Stimulated activated CD4-positive, alpha-beta T cell treated with anti-CD3 and anti-CD28 coated beads, Interleukin-4, amount 100 ng/mL, for 48 hours (primary cell): Measurements from ENCODE around the gene EHMT1.

Experiments
- DNase-seq, 2 donors: peaks; one replicate each; pipeline ENCODE4 v3.0.0-alpha.2; 2020; ENCODE audit warnings: low read depth in 2 of 2

The EHMT1 gene

DNA sequence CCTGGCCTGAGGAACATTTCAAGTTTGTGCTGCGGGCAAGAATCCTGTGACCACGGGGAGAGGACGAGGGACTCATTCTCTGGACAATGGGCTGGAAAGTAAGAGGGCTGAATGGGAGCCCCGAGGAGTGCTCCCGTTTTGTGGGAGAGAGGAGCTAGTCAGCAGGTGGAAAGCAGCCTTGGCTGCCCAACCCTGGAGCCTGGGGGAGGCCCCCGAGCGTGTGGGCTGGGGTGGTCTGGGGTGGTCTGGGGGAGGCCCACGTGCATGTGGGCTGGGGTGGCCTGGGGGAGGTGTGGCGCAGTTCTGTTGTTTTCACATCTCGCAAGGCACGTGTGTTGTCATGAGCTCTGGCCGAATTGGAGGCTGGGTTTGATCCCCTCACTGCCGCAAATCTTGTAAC is 27.5 kb downstream of the EHMT1 start:
- DNase-seq = no peak

DNA sequence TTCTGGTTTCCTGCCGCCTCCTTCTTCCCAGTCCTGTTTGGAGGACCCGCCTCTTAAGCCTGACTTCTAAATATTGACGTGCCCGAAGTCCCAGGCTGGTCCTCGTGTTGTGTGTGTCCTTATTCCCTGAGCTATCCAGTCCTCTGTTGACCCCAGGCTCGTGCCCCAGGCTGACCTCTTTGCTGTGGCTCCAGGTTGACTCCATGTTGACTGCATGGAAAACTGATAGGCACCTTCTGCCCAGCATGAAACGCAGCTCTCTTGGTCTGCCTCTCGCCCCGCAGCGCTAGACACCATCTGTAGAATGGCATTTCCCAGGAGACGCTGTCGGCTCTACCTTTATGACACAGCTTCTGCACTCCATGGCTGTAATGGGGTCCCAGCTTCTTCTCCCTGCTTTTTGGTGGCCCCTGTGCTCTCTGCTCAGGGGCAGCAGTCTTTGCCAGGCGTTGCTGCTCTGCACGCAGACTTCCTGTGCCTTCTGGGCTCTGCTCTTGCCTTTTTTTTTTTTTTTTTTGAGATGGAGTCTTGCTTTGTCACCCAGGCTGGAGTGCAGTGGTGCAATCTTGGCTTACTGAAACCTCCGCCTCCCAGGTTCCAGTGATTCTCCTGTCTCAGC is 28.4 kb downstream of the EHMT1 start:
- DNase-seq = no peak

DNA sequence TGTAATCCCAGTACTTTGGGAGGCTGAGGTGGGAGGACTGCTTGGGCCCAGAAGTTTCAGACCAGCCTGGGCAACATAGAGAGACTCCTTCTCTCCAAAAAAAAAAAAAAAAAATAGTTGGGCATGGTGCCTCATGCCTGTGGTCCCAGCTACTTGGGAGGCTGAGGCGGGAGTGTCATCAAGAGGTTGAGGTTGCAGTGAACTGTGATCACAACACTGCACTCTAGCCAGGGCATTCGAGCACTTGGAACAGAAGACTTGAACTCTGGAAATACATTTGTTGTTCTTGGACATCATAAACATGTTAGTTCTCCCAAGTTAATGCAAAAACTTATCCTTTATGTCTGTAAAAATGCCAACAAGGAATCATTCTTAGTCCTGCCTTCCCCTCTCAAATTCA is 29.6 kb downstream of the EHMT1 start:
- no peak for DNase-seq

DNA sequence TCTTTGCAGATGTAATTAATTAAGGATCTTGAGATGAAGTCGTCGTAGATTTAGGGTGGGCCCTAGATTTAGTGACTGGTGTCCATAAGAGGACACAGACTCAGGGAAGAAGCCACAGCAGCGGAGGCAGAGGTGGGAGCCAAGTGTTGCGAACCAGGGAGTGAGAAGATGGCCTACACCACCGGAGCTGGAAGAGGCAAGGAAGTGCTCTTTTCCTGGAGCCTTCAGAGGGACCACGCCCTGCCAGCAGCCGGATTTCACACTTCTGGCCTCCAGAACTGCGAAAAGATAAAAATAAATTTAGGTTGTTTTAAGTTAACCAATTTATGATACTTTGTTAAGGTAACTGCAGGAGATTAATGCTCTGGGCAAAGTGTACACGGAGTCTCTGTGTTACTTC is 30.7 kb downstream of the EHMT1 start:
- no peak for DNase-seq

DNA sequence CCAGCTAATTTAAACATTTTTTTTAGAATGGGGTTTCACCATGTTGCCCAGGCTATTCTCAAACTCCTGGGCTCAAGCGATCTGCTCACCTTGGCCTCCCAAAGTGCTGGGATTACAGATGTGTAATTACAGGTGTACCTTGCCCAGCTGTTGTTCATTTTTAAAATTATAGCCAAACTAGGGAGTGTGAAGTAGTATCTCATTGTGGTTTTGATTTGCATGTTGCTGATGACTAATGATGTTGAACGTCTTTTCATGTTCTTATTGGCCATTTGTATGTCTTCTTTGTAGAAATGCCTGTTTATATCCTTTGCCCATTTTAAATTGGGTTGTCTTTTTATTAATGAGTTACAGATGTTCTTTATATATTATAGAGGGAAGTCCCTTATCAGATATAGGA is 31.5 kb downstream of the EHMT1 start:
- no peak for DNase-seq

DNA sequence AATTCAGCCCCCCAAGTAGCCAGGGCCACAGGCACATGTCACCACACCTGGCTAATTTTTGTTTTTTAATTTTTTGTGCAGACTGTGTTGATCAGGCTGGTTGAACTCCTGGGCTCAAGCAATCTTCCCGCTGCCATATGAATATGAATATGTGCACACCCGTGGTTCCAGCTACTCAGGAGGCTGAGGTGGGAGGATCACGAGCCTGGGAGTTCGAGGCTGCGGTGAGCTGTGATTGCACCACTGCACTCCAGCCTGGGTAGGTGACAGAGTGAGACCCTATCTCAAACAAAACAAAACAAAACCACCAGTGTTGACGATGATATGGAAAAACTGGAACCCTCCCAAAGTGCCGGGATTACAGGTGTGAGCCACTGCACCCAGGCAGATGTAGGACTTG is 32.0 kb downstream of the EHMT1 start:
- DNase-seq = no peak

DNA sequence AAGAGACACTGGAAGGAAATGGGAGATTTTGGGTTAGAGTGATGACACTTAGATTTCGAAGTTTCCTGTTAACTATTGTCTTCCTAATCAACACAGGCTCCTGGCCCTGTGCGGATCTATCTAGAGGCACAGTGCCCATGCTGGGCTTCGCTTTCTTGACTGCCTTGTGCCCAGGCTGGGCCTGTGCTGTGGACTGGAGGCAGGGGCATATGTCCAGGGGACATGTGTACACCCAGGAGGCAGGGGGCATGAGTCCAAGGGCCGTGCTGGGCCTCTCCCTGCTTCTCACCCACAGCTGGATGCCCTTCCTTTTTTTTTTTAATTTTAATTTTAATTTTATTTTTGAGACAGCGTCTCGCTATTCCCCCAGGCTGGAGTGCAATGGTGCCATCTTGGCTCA is 37.6 kb downstream of the EHMT1 start:
- no peak for DNase-seq

DNA sequence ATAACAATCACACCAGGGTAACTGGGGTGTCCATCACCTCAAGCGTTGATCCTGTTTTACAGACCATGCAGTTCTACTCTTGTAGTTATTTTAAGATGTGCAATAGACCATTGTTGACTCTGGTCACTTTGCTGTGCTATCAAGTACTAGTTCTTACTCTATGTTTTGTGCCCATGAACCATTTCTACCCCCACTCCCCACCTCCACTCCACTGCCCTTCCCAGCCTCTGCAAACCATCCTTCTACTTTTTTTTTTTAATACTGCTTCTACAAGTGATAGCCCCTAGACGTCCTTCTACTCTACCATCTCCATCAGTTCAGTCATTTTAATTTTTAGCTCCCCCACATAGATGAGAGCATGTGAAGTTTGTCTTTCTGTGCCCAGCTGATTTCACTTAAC is 38.8 kb downstream of the EHMT1 start:
- no peak for DNase-seq

DNA sequence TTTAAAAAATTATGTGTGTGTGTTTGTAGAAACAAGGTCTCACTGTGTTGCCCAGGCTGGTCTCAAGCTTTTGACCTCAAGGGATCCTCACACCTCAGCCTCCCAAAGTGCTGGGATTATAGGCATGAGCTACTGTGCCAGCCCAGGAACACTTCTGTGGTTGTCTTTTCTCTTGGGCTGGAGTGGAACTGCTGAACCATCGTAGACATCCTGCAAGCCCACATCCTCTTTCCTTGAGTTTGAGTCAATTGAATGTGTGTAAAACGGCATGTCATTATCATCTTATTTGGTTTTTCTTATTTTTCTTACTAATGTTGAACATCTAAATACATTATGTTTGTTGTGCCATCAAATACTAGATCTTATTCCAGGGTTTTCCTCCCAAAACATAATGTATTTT is 40.0 kb downstream of the EHMT1 start:
- DNase-seq = no peak

DNA sequence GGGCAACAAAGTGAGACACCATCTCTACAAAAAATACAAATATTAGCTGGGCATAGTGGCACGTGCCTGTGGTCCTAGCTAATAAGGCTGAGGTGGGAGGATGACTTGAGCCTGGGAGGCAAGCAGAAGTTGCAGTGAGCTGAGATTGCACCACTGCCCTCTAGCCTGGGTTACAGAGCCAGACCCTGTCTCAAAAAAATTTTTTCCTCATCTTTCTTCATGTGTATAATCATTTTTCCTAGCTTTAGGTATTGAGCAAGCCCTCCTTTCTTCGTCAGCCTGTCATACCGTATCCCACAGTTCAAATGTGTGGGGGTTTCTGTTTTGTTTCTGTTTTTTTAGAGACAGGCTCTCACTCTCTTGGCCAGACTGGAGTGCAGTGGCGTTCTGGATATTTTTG is 41.3 kb downstream of the EHMT1 start:
- DNase-seq = no peak

DNA sequence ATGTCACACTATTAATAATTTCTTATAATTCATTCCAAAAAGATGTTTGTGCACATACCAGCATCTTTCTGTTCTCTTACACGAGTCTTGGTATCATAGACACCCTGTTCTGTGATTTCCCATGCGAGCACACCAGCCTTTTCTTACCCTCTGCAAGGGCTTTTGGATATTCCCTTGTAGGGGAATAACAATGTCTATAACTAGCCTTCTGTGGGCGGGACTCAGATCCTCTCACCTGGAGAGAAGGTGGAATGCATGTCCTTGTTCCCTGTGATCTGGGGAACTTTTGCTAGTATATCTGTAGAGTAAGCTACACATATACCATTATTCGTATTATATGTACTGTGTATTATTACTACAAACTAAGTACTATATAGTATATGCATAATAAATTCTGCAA is 44.8 kb downstream of the EHMT1 start:
- no peak for DNase-seq

DNA sequence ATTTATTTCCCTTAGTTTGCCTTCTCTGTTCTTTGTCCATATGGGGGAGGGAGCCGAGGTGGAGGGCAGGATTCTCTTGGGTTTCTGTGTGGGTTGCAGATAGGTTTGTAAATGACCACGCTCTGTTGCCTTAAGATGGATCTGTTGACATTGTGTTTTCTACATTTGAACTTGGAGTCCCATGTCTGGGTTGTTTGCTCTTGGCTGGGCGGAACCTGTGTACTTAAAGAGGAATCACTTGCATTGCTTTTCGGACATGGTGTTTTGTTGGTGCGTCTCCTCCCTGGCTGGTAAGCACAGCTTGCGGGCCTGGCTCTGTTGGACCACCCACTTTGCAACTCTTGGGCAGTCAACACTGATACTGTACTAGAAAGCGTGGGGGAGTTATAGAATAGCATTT is 45.9 kb downstream of the EHMT1 start:
- no peak for DNase-seq

DNA sequence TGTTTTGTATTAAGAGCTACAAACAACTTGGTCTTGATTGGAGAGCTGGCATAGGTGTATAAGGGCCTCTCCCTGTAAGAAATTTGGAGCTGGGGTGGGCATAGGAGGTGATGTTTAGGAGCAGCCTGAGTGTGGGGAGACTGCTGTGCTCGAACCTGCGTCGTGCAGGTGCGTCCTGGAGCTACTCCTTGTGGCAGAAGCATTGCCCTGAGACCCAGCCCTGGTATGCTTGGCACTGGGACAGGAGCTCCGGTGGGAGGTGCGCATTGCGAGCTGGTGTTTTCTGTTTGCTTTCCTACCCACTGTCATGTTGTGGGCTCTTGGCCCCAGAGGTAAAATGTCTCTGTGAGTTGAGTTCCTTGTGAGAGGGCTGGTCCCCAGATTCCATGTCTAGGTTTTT is 46.4 kb downstream of the EHMT1 start:
- DNase-seq = no peak

DNA sequence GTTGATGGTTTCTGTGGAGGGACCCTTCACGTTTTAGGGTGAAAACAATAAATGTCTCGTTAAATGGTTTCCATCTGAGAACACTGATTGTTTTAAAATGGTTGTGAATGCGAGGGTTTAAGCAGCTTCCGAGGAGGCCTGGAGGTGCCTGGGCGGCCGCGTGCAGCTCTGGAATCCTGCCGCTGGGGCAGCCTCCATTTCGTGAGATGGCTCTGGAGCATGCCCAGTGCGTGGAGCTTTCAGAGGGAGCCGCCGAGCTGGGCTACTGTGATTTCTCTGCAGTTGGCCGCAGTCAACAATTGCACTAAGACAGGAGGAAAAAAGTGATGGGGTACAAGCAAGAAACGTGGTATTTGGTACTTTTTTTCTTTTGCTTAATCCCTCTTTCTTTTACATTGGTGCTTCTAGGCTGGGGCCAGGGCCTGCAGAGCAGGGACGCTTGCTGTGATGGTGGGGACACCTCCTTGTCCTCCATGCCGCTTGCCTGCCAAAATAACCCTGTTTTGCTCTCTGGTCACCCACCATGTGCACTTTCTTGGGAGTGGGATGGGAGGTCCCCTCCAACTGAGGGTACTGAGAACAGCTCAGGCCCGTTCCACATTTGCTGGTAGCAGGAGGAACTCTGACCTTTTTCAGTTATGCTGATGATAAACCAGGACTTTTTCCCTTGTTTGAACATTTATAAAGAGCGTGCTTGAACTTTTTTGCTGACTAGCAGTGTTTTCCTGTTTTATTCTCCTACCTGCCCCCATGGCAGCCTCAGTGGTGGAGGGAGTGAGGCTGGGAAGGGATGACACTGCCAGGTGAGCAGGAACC is 47.1 kb downstream of the EHMT1 start:
- DNase-seq = no peak

DNA sequence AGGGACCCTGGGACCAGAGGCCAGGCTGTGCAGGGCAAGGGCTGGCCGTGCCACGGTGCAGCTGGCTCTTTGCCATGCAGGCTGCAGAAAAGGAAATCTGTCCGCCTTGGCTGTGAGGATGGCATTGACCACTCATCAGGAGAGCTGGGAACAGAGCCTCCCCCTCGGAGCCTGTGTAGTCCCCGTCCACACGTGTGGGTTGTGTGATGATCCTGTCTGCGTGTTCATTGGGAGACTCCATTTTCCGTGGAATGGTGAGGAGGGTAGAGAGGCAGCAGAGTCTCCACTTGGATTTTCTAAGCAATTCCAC is 47.7 kb downstream of the EHMT1 start:
- DNase-seq = no peak

DNA sequence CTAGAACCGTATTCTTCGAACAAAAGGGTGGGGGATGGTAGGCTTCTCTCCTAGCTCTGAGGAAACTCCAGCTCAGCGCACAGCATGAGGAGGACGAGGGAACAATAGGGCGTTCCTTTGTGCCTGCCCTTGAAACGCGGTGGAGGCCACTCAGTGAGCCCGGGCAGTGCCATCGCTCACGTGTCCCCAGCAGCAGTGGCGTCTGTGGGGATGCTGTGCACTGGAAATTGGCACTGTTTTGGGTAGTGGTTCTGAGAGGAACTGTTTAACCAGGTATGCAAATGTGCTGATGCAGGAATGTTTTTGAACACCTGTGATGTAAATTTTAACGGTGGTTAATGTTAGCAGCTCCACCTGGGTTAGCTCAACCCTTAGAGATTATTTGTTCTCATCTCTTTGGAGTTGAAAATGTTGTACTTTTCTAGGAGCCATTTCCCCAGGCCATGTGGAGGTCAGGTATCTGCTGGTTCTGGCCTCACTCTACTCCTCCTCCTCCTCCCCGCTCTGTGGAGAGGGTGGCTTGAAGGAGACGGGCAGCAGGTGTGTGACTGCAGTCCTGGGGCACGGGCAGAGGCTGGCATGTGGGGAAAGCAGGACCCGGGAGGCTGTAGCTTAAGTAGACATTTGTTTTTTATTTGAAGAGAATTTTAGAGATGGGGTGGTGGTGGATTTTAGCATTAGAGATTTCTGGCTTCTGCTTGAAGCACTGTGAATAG is 48.3 kb downstream of the EHMT1 start:
- no peak for DNase-seq

DNA sequence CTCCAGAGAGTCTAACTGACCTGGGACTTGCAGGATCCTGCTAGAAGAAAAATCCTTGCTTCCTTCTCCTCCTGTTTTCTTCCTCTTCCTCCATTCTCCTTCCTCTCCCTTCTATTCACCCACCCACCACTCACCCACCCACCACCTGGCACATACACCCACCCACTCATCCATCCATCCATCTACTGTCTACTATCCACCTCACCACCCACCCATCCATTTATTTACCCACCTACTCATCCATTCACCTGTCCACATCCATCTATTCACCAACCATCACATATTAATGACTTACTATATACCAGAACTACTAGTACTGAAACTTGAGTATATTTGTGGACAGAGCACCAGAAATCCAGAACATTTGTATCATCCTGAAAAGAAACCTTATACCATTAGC is 49.4 kb downstream of the EHMT1 start:
- DNase-seq = no peak

DNA sequence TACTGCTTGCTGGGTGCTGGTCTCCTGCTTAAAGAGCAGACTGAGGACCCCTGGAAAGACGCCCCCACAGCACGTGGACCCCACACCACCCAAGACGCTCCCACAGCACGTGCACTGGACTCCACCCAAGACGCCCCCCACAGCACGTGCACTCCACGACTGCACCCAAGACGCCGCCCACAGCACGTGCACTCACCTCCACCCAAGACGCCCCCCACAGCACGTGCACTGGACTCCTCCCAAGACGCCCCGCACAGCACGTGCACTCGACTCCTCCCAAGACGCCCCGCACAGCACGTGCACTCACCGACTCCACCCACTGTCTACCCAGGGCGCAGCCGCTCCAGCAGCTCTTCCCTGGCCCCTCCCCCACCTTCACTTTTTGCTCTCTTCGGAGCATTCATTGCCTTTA is 50.5 kb downstream of the EHMT1 start:
- DNase-seq = no peak

DNA sequence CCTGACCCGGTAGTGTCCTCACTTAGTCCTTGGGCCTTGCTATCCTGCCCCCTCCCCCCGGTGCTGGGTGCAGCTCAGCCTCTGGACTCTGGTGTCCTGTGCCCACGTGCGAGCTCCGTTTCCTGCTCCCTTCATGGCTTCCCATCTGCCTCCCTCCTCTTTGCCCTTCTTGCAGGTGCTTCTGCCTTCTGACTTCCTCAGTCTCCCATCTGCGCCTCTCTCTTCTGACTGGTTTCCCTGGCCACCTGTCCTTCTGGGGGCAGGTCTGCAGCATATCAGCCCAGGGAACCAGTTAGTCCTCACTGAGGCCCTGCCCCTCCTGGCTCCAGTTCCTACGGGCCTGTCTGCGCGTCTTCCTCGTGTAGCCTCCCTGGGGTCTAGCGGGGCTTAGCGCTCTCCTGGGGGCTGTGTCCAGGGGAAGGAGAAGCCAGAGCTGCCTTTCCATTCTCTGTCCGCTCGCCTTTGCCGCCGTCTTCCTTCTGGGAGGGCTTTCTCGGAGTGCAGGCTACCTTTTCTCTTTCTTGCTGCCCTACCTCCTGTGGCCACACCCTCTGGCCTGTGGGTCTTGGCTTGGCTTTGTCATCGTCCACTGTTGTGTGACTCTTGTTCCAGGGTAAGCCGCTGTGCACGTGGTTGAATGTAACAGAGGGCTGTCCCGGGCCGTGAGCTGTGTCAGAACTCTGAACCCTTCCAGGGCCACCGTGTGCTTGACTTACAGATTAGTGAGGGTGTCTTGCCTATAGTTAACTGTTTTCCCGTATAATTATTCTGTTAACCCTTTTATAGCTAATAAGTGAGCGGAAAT is 51.8 kb downstream of the EHMT1 start:
- no peak for DNase-seq

DNA sequence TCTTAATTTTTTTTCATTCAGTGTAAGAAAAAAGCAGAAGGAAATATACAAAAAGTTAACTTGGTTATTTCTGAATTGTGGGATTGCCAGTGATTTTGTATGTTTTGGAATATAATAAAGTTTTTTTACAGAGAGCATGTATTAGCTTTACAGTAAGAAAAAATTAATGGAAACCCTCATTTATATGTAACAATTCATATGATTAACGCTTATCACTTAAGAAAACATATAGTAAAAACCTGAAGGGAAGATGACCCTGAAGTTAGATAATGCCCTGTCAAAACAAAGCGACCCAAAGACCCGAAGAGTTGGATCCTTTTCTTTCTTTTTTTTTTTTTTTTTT is 52.4 kb downstream of the EHMT1 start:
- DNase-seq = no peak

DNA sequence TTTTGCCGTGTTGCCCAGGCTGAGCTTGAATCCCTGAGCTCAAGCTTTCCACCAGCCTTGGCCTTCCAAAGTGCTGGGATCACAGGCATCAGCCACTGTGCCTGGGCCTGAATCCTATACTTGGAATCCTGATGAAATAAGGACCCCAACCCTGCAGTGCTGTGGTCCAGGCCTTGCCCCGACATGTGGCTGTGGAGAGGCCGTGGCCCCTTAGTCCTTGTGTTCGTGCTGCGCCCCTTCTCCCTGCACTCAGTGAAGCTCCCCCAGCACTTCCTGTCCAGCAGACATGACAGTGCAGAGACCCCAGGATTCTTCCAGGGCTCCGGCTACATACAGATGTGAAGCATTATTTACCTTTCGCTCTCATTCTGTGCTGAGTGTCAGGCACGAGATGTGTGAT is 52.9 kb downstream of the EHMT1 start:
- DNase-seq = no peak
